K562 (cell line): ENCODE data around the gene NDST1. TPM values are rescaled to one million over a fixed set of nuclear protein-coding genes. Genes with fewer than 3 reads are reported as not detected.

Experiments used
- ATAC-seq: fragments of 200-7000 bp; cut with Tn5 transposase; 3 replicates; pipeline ENCODE4 v1.9.1; 2020; ENCODE audit warnings: moderate library complexity
- BruUV-seq: library from RNA; stranded (reverse); fragments of 400-500 nt; replicated peaks from 2 replicates; lab custom pipeline; 2021; lab: Mats Ljungman, UMichigan
- CTCF ChIA-PET: fragments of 300-600 bp; formaldehyde crosslinking; extraction: SDS; loops from one replicate; lab custom pipeline; 2021; ENCODE audit warnings: low intra/inter-chr PET ratio; lab: Yijun Ruan, JAX
- POLR2A ChIA-PET: fragments of 300-600, 350-650 bp; sonication (Branson Sonifier 250); formaldehyde crosslinking; extraction: SDS; loops from one replicate; lab custom pipeline; 2021; ENCODE audit warnings: antibody characterized with exemption, inconsistent platforms; lab: Yijun Ruan, JAX
- DNase-seq, 4 experiments: peaks; one replicate each; pipeline versions ENCODE4 v3.0.0 to v3.0.0-alpha.2; 2011 to 2018; ENCODE audit warnings: low spot score in 3 of 4, mixed read lengths in 3 of 4; ENCODE audit errors: extremely low read depth in 1 of 4
- FAIRE-seq: peaks from 2 replicates; lab custom pipeline; 2011; peaks lifted over from hg19 to GRCh38; lab: Jason Lieb, UNC
- H2AFZ ChIP-seq: 2 replicates; pipeline ENCODE4 v1.6.0; 2011; ENCODE audit warnings: low read depth, low read length, control low read depth, inconsistent platforms
- H3K27ac ChIP-seq: fragments of 200-600 bp; 3 replicates; pipeline ENCODE4 v1.8.0; 2011; ENCODE audit warnings: low read depth, mild to moderate bottlenecking, control low read depth, inconsistent platforms, low read length, moderate library complexity, mixed read lengths; ENCODE audit errors: extremely low read depth
- H3K27me3 ChIP-seq, 2 experiments: fragments of 300-600 bp in 1 of 2; 2 replicates in 1 of 2; 3 replicates in 1 of 2; pipeline versions ENCODE4 v1.6.0 to v1.8.0; 2011; ENCODE audit warnings: inconsistent platforms in 2 of 2, low read length in 2 of 2, mild to moderate bottlenecking in 1 of 2, mixed read lengths in 1 of 2, moderate library complexity in 1 of 2; ENCODE audit not compliant: control insufficient read depth in 2 of 2, insufficient read depth in 2 of 2
- H3K36me3 ChIP-seq: fragments of 300-600 bp; 3 replicates; pipeline ENCODE4 v1.8.0; 2011; ENCODE audit warnings: mild to moderate bottlenecking, low read length, inconsistent platforms; ENCODE audit not compliant: control insufficient read depth, insufficient read depth
- H3K4me1 ChIP-seq, 2 experiments: fragments of 200-600 bp in 1 of 2; replicated peaks in 1 of 2; 2 replicates in 1 of 2; 3 replicates in 1 of 2; pipeline versions ENCODE4 v1.5.1 to v1.8.0; 2011; ENCODE audit warnings: inconsistent platforms in 2 of 2, low read length in 2 of 2, mild to moderate bottlenecking in 1 of 2, mixed read lengths in 1 of 2, moderate library complexity in 1 of 2; ENCODE audit not compliant: control insufficient read depth in 2 of 2, insufficient read depth in 2 of 2
- H3K4me2 ChIP-seq: 2 replicates; pipeline ENCODE4 v1.6.1; 2011; ENCODE audit warnings: low read length, control low read depth, inconsistent platforms, mixed read lengths; ENCODE audit not compliant: insufficient read depth
- H3K4me3 ChIP-seq: fragments of 200-600 bp; sonication (generic), shearing (Covaris generic); 2 replicates; pipeline ENCODE4 v1.5.1; 2016; ENCODE audit warnings: control low read depth, inconsistent platforms
- H3K79me2 ChIP-seq: fragments of 200-600 bp; 3 replicates; pipeline ENCODE4 v1.8.0; 2011; ENCODE audit warnings: low read length, inconsistent platforms; ENCODE audit not compliant: control insufficient read depth, insufficient read depth
- H3K9ac ChIP-seq, 2 experiments: 2 replicates each; pipeline versions ENCODE4 v1.6.0 to v1.6.1; 2011; ENCODE audit warnings: low read depth in 2 of 2, low read length in 2 of 2, control low read depth in 1 of 2, inconsistent platforms in 1 of 2, mild to moderate bottlenecking in 1 of 2, mixed read lengths in 1 of 2; ENCODE audit not compliant: insufficient read depth in 1 of 2
- H3K9me1 ChIP-seq: one replicate; pipeline ENCODE4 v1.6.0; 2011; ENCODE audit warnings: inconsistent platforms, mild to moderate bottlenecking, low read length, moderate library complexity; ENCODE audit not compliant: control insufficient read depth, insufficient read depth
- H3K9me3 ChIP-seq: replicated peaks from 2 replicates; pipeline ENCODE4 v1.5.1; 2011; ENCODE audit warnings: low read depth, low read length, inconsistent platforms; ENCODE audit not compliant: control insufficient read depth, insufficient read depth
- H4K20me1 ChIP-seq: replicated peaks from 2 replicates; pipeline ENCODE4 v1.6.1; 2011; ENCODE audit warnings: low read length, inconsistent platforms, mixed read lengths; ENCODE audit not compliant: control insufficient read depth, insufficient read depth
- ARHGAP35 ChIP-seq: fragments of 450-650 bp; IDR thresholded peaks from 2 replicates; pipeline ENCODE4 v1.6.1; 2018; ENCODE audit not compliant: partially characterized antibody
- ARID2 ChIP-seq: fragments of 450-650 bp; IDR thresholded peaks from 2 replicates; pipeline ENCODE4 v1.6.1; 2017; ENCODE audit warnings: antibody characterized with exemption, mild to moderate bottlenecking
- ATF2 ChIP-seq: sonication (generic); formaldehyde crosslinking; IDR thresholded peaks from 2 replicates; pipeline ENCODE4 v1.8.1; 2022; ENCODE audit warnings: missing genetic modification reagents
- HNRNPL ChIP-seq: fragments of 200-400 bp; formaldehyde crosslinking; IDR thresholded peaks from 2 replicates; pipeline ENCODE4 v1.6.1; 2017; ENCODE audit warnings: low read depth, mild to moderate bottlenecking, low read length
- IRF1 ChIP-seq: sonication (generic); formaldehyde crosslinking; IDR thresholded peaks from 2 replicates; pipeline ENCODE4 v1.8.0; 2022; ENCODE audit warnings: missing genetic modification reagents, mild to moderate bottlenecking, borderline replicate concordance
- MAFF ChIP-seq: IDR thresholded peaks from 2 replicates; pipeline ENCODE4 v1.6.1; 2012; ENCODE audit warnings: low read length, improper control_type of control experiment
- MLLT1 ChIP-seq, 2 experiments: fragments of 450-650 bp; IDR thresholded peaks; 2 replicates each; pipeline ENCODE4 v1.6.1; 2016
- NBN ChIP-seq: fragments of 450-650 bp; IDR thresholded peaks from 2 replicates; pipeline ENCODE4 v1.6.1; 2016; ENCODE audit warnings: low read depth, mild to moderate bottlenecking
- NFXL1 ChIP-seq: fragments of 450-650 bp; formaldehyde crosslinking; IDR thresholded peaks from 2 replicates; pipeline ENCODE4 v1.4.0; 2021; ENCODE audit warnings: mild to moderate bottlenecking
- ZKSCAN1 ChIP-seq: fragments of 150-350 bp; IDR thresholded peaks from 2 replicates; pipeline ENCODE4 v1.6.1; 2016; ENCODE audit warnings: low read depth, low read length
- ZNF23 ChIP-seq: fragments of 250-450 bp; sonication (Bioruptor Pico); IDR thresholded peaks from 2 replicates; pipeline ENCODE4 v1.4.0; 2020; ENCODE audit warnings: mild to moderate bottlenecking
- ZNF445 ChIP-seq: fragments of 250-450 bp; sonication (Bioruptor Pico); IDR thresholded peaks from 2 replicates; pipeline ENCODE4 v1.4.0; 2020; ENCODE audit warnings: low read depth, mild to moderate bottlenecking, moderate library complexity
- ZNF696 ChIP-seq: fragments of 250-450 bp; sonication (Bioruptor Pico); conservative IDR thresholded peaks from 2 replicates; pipeline ENCODE4 v1.4.0; 2020; ENCODE audit warnings: mild to moderate bottlenecking, moderate library complexity
- ZNF717 ChIP-seq: fragments of 250-450 bp; sonication (Bioruptor Pico); IDR thresholded peaks from 2 replicates; pipeline ENCODE4 v1.5.0; 2021
- ZNF77 ChIP-seq: fragments of 250-450 bp; sonication (Bioruptor Pico); IDR thresholded peaks from 2 replicates; pipeline ENCODE4 v1.5.0; 2020
- WGBS: fragments of 100-300 bp; shearing (Covaris generic); methylation state at CpG from one replicate; pipeline ENCODE4 v1.1.6; 2016; ENCODE audit warnings: low coverage, mixed read lengths; ENCODE audit not compliant: insufficient coverage; ENCODE audit errors: missing lambda C conversion rate; 5-methylcytosine and 5-hydroxymethylcytosine counted together
- in situ Hi-C: fragments of 300-500 bp; cut with MboI; formaldehyde crosslinking; loops from 4 replicates; pipeline ENCODE4 v1.15.0; 2018; ENCODE audit warnings: inconsistent platforms, mixed read lengths
- intact Hi-C: fragments of 100-400 bp; cut with micrococcal nuclease; formaldehyde crosslinking; loops from 2 replicates; pipeline ENCODE4 v1.14.2; 2022
- polyA plus RNA-seq, 8 experiments: library from polyadenylated mRNA; depleted of rRNA in 4 of 8; stranded (reverse) in 5 of 8; unstranded in 3 of 8; fragments of >200 nt; fragmentation: Nextera tagmentation in 2 of 8; fragmentation: Illumina TruSeq in 1 of 8; extraction: Ambion mirVana in 2 of 8; extraction: Trizol in 1 of 8; gene quantifications; 2 replicates each; pipeline versions ENCODE4 v1.2.1 to v1.2.3, GENCODE V29; 2011 to 2014; ENCODE audit warnings: inconsistent platforms in 1 of 8, missing spikeins in 1 of 8
- total RNA-seq, 7 experiments: library from RNA; depleted of rRNA in 6 of 7; stranded (reverse); fragments of >200 nt in 6 of 7; fragmentation: Illumina TruSeq in 2 of 7; extraction: Trizol in 2 of 7; gene quantifications; 2 replicates each; pipeline versions ENCODE4 v1.2.1 to v1.2.3, GENCODE V29; 2011 to 2021; ENCODE audit warnings: low replicate concordance in 1 of 7

Gene NDST1
- total and polyA plus RNA-seq, 9 of the 15 experiments (the other 6 are each of a cell fraction or from before 2014, with no cell fraction given), result 0.38 to 47.9 (median 9.9) TPM

GRCh38 chr5:150465927-150466326 lies 42.0 kb upstream of the NDST1 start:
- Histone ChIP-seq H3K9me1 (no peaks in the 10 kb centered on the region), H4K20me1 (no peaks in the 10 kb centered on the region), H3K36me3 (no peaks in the 10 kb centered on the region), H3K27me3 (no peaks in the 10 kb centered on the region), H3K79me2 (no peaks in the 10 kb centered on the region), H3K4me3 (no peak overlapping the region), H2AFZ (no peak overlapping the region), H3K9ac (no peak overlapping the region), H3K9me3 (no peaks in the 10 kb centered on the region), H3K4me2 (no peak overlapping the region), H3K27ac (no peak overlapping the region), H3K4me1 (peaks cover 7 to 11% of the 10 kb centered on the region in 2 experiments; a peak in 4 of 5 replicates)
- DNase-seq (no peak), ATAC-seq (no peak), FAIRE-seq (no peak)
- in situ Hi-C loops, result no loop called here
- ChIA-PET POLR2A (interaction anchor here (0.7 kb wide), 1 partner anchor 1293 kb away, joined by 3 read pairs; the partner anchor contains the start of gene ATOX1), CTCF (no interaction called here)
- no peak for TF ChIP-seq ATF2 (CRISPR knock-in tag)
- WGBS, result 49% methylated on average over 8 of the region's 8 CpGs
- no TSS peak for BruUV-seq
- intact Hi-C loops, result no loop called here

DNA sequence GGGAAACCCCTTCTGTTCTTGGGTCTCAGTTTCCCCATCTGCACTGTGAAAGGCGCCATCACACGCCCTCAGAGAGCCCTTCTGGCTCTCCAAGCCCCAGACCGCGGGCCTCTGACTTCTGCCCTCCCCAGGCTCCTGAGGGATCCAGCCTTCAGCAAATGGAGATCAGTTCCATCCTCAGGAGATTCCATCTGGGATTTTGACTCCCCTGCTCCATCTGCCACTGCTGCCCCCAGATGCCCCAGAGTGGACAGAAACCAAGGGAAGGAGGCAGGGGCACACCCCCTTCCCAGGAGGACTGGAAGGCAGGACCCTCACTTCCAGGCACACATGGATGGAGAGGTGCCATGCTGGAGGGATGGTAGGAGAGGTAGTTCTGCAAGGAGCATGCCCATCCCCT lies 39.7 kb upstream of the NDST1 start:
- Histone ChIP-seq H3K9me1 (no peaks in the 10 kb centered on the region), H3K4me2 (no peak overlapping the region), H3K27me3 (no peaks in the 10 kb centered on the region), H3K4me3 (no peak overlapping the region), H3K36me3 (no peaks in the 10 kb centered on the region), H2AFZ (no peak overlapping the region), H3K4me1 (peaks cover 4% of the 10 kb centered on the region in 2 experiments; a peak in 1 of 5 replicates), H4K20me1 (no peaks in the 10 kb centered on the region), H3K79me2 (no peaks in the 10 kb centered on the region), H3K9me3 (no peaks in the 10 kb centered on the region), H3K27ac (no peak overlapping the region), H3K9ac (peak overlapping the region in 1 of 2 experiments; percentile 48; a peak in 2 of 4 replicates)
- DNase-seq (no peak), ATAC-seq (no peak), FAIRE-seq (no peak)
- no TSS peak for BruUV-seq
- ChIA-PET CTCF (no interaction called here), POLR2A (no interaction called here)
- in situ Hi-C loops (no loop called here), intact Hi-C loops (no loop called here)
- 19% methylated on average over 3 of the region's 4 CpGs for WGBS
- no peak for TF ChIP-seq ZKSCAN1
- TF ChIP-seq ARID2, result no peak
- no peak for TF ChIP-seq MAFF
- no peak for TF ChIP-seq NBN
- TF ChIP-seq ZNF77 (CRISPR knock-in tag), result no peak
- TF ChIP-seq HNRNPL, result no peak
- no peak for TF ChIP-seq ARHGAP35
- TF ChIP-seq ZNF23 (CRISPR knock-in tag), result no peak
- TF ChIP-seq NFXL1 (CRISPR knock-in tag), result no peak
- TF ChIP-seq ZNF717, result no peak
- no peak for TF ChIP-seq MLLT1 (IDR thresholded peaks at IDR 0.05)
- TF ChIP-seq ZNF445 (CRISPR knock-in tag), result no peak
- no peak for TF ChIP-seq ZNF696
- no peak for TF ChIP-seq IRF1 (CRISPR knock-in tag)
